Retinal pigment epithelial cell (primary cell): ENCODE results near the gene FAM131A.

Source experiments
- DNase-seq: peaks from one replicate; pipeline ENCODE4 v3.0.0-alpha.2; 2010; ENCODE audit warnings: low read depth
- H3K4me3 ChIP-seq: 2 replicates; pipeline ENCODE4 v1.5.1; 2011; ENCODE audit warnings: mild to moderate bottlenecking, low read length, control low read depth, moderate library complexity
- CTCF ChIP-seq: conservative IDR thresholded peaks from 2 replicates; pipeline ENCODE4 v1.5.1; 2011; ENCODE audit warnings: low read depth, low read length, control low read depth, inconsistent platforms

The FAM131A gene

GRCh38 chr3:184378651-184379357 is 41.4 kb downstream of the FAM131A start:
- no peak for DNase-seq
- TF ChIP-seq CTCF = no peak
- no peak overlapping the region for H3K4me3 ChIP-seq

GRCh38 chr3:184379358-184380184 is 42.2 kb downstream of the FAM131A start, which contains the start of gene CHRD:
Gene CHRD (plus strand): TSS chr3:184380054. CDS start chr3:184380319, 265 bp downstream.
- no peak within 1 kb of the TSS for H3K4me3 ChIP-seq
- no peak for TF ChIP-seq CTCF
- DNase-seq = no peak

- H3K4me3 ChIP-seq = no peak overlapping the region
- no peak for TF ChIP-seq CTCF
- DNase-seq = no peak
Measured at GRCh38 chr3:184380185-184380626, 42.8 kb downstream of the FAM131A start.

GRCh38 chr3:184380627-184381260 is 43.3 kb downstream of the FAM131A start:
- no peak for DNase-seq
- TF ChIP-seq CTCF = no peak
- no peak overlapping the region for H3K4me3 ChIP-seq

- no peak for DNase-seq
Measured at GRCh38 chr3:184381261-184382224, 44.1 kb downstream of the FAM131A start.

More at GRCh38 chr3:184381261-184382224, 44.1 kb downstream of the FAM131A start:
- H3K4me3 ChIP-seq = no peak overlapping the region
- TF ChIP-seq CTCF = no peak
